HTR-8/SVneo (cell line): ENCODE data around the gene UFD1.

ENCODE experiments used
- DNase-seq: peaks from one replicate; pipeline ENCODE4 v3.0.0; 2011; ENCODE audit warnings: low spot score, mixed read lengths; ENCODE audit not compliant: insufficient read length
- FAIRE-seq: peaks from 2 replicates; lab custom pipeline; 2011; peaks lifted over from hg19 to GRCh38; lab: Jason Lieb, UNC

The UFD1 gene

GRCh38 chr22:19405652-19406051 is 73.3 kb downstream of the UFD1 start:
- DNase-seq = no peak
- FAIRE-seq = no peak

GRCh38 chr22:19405133-19405532 is 73.9 kb downstream of the UFD1 start:
- no peak for DNase-seq
- no peak for FAIRE-seq

GRCh38 chr22:19404676-19405075 is 74.3 kb downstream of the UFD1 start:
- DNase-seq = no peak
- no peak for FAIRE-seq

GRCh38 chr22:19402642-19403191 is 76.3 kb downstream of the UFD1 start:
- FAIRE-seq = no peak

GRCh38 chr22:19401483-19401882 is 77.5 kb downstream of the UFD1 start:
- DNase-seq (no peak), FAIRE-seq (no peak)

More at GRCh38 chr22:19402642-19403191, 76.3 kb downstream of the UFD1 start:
- DNase-seq = no peak

- DNase-seq (no peak), FAIRE-seq (no peak)
Observed at GRCh38 chr22:19400881-19401280, 78.1 kb downstream of the UFD1 start.
